Measurements from ENCODE around the gene RASL10B. TPM values are rescaled to one million over a fixed set of nuclear protein-coding genes. Genes with fewer than 3 reads are reported as not detected.

Gene RASL10B
- total and polyA plus RNA-seq, 5 experiments from 2014 or later = 0.06 to 0.57 (median 0.38) TPM; not detected in 2

- peak in 1 of 10 donors; percentile 41 for DNase-seq
- POLR2A ChIA-PET = interaction anchor here (1.0 to 1.4 kb wide), 2 partner anchors 26 to 31 kb away, joined by 3 read pairs; no protein-coding TSS in a partner anchor
Measured at GRCh38 chr17:35773679-35774425, 42.4 kb downstream of the RASL10B start.

DNA sequence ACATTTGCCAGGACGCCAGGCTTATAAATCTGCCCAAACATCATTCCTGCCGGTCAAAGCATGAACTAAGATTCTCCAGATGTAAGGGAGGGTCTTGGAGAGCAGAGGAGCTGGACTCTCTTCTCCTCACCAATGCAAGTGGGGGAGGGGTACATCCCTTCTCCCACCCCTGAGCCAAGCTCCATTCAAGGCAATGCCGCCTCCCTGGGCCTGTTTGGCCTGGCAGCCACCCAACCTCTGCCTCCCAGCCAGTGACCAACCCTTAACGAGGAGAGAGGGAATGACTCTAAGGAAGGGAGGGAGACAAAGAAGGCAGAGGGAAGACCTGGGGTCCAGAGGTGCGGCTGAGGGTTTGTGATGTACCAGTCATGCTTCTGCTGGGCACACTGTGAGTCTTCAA lies 43.1 kb downstream of the RASL10B start:
- POLR2A ChIA-PET = interaction anchor here (1.0 kb wide), 1 partner anchor 30 kb away, joined by 3 read pairs; no protein-coding TSS in a partner anchor
- no peak overlapping the region for H3K4me3 Mint-ChIP-seq
- DNase-seq = peak in 1 of 10 donors; percentile 45

More at GRCh38 chr17:35773679-35774425, 42.4 kb downstream of the RASL10B start:
- Mint-ChIP-seq H3K27ac (peak overlapping the region in 6 of 10 donors; percentile 6 to 76 (median 50)), H3K27me3 (peaks cover 0 to 7% (median 0%) of the 10 kb centered on the region in 5 donors), H3K9me3 (no peaks in the 10 kb centered on the region), H3K4me1 (peaks cover 0 to 11% (median 6%) of the 10 kb centered on the region in 4 donors), H3K36me3 (peaks cover 0 to 17% (median 4%) of the 10 kb centered on the region in 3 donors), H3K4me3 (no peak overlapping the region)
- no peak for ATAC-seq

DNA sequence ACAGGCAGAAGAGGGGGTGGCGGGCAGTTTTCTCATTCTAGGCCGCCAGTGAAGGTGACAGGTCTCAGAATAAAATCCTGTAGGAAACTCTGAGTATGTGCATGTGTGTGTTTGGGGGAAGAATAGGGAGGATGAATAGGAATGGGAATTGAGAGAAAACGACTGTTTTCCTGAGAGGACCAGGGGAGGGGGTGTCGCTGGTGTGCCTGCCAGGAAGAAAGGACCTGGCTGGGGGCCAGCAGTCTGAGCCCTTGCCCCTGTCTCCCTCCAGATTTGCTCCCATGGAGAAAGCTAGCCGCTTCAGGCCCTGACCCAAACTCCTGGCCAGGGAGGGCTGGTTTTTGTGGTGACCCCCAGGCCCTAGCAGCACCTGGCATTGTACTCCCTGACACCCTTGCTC lies 43.6 kb downstream of the RASL10B start:
- Mint-ChIP-seq H3K4me1 (peaks cover 0 to 11% (median 6%) of the 10 kb centered on the region in 4 donors), H3K27me3 (peaks cover 0 to 7% (median 0%) of the 10 kb centered on the region in 5 donors), H3K9me3 (no peaks in the 10 kb centered on the region), H3K36me3 (peaks cover 0 to 18% (median 4%) of the 10 kb centered on the region in 3 donors), H3K27ac (peak overlapping the region in 1 of 10 donors; percentile 67), H3K4me3 (no peak overlapping the region)
- no peak for DNase-seq
- no peak for ATAC-seq
- POLR2A ChIA-PET = no interaction called here

More for the DNA sequence above, 43.1 kb downstream of the RASL10B start:
- Mint-ChIP-seq H3K27me3 (peaks cover 0 to 7% (median 0%) of the 10 kb centered on the region in 5 donors), H3K9me3 (no peaks in the 10 kb centered on the region), H3K27ac (peak overlapping the region in 4 of 10 donors; percentile 25 to 67 (median 52)), H3K36me3 (peaks cover 0 to 18% (median 4%) of the 10 kb centered on the region in 3 donors), H3K4me1 (peaks cover 0 to 11% (median 6%) of the 10 kb centered on the region in 4 donors)
- ATAC-seq = no peak

DNA sequence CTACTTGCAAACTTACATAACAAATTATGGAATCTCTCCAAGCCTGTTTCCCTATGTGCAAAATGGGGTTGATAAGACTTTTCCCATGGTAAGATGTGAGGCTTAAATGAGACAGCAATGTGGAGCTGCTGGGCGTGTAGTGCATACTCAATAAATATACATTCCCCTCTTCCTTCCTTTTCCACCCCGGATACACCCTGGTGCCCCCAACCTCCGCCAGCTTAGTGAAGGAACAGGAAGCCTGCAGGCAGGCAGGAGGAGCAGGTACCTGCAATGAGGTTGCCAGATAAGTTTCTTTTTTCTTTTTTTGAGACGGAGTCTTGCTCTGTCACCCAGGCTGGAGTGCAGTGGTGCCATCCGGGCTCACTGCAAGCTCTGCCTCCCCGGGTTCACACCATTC lies 44.1 kb downstream of the RASL10B start:
- Mint-ChIP-seq H3K36me3 (peaks cover 0 to 21% (median 4%) of the 10 kb centered on the region in 3 donors), H3K27me3 (peaks cover 0 to 7% (median 0%) of the 10 kb centered on the region in 5 donors), H3K4me1 (peaks cover 0 to 11% (median 6%) of the 10 kb centered on the region in 4 donors), H3K27ac (peak overlapping the region in 2 of 10 donors; percentile 43 to 62), H3K4me3 (no peak overlapping the region), H3K9me3 (no peaks in the 10 kb centered on the region)
- ATAC-seq (no peak), DNase-seq (peak in 1 of 10 donors; percentile 51)
- POLR2A ChIA-PET = no interaction called here

DNA sequence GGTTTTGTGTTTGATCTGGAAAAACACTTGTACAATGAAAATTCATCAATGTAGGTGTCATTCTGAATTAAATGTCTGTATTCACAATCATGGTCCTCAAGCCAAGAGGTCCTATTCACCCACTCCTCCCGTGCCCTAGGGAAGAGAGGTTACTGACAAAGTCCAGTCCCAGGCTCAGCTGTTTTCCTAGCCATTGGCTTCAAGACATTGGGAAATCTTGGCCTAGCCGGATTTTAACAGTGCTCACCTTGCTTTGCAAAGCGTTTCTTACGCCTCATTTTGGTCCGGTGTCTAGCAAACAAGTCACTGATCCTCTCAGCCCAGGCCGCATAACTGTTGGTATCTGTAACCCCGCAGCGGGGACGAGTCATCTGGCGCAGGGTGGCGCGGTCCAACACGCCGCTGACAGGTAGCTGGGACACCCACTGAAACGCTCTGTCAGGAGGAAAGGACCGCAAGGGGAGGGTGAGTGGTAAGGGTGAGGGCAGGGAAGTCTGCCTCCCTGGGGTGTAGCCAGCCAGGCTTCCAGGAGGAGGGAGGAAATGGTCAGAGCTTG lies 47.3 kb downstream of the RASL10B start:
- Mint-ChIP-seq H3K27me3 (peaks cover 0 to 6% (median 3%) of the 10 kb centered on the region in 5 donors), H3K4me3 (no peak overlapping the region), H3K4me1 (peaks cover 0 to 5% (median 4%) of the 10 kb centered on the region in 4 donors), H3K36me3 (peaks cover 0 to 28% (median 4%) of the 10 kb centered on the region in 3 donors), H3K9me3 (no peaks in the 10 kb centered on the region), H3K27ac (peak overlapping the region in 1 of 10 donors; percentile 29)
- DNase-seq (no peak), ATAC-seq (no peak)
- POLR2A ChIA-PET = no interaction called here

GRCh38 chr17:35780950-35781349 lies 49.5 kb downstream of the RASL10B start:
- no peak overlapping the region for H3K4me3 Mint-ChIP-seq
- peaks cover 0 to 6% (median 0%) of the 10 kb centered on the region in 5 donors for H3K27me3 Mint-ChIP-seq
- POLR2A ChIA-PET = no interaction called here
- H3K36me3 Mint-ChIP-seq = peaks cover 0 to 34% (median 4%) of the 10 kb centered on the region in 3 donors
- no peaks in the 10 kb centered on the region for H3K9me3 Mint-ChIP-seq
- no peak for DNase-seq
- H3K27ac Mint-ChIP-seq = no peak overlapping the region
- no peak for ATAC-seq
- peaks cover 0 to 2% (median under 1%) of the 10 kb centered on the region in 4 donors for H3K4me1 Mint-ChIP-seq

- Mint-ChIP-seq H3K4me3 (no peak overlapping the region), H3K27me3 (peaks cover 0 to 6% (median 0%) of the 10 kb centered on the region in 5 donors), H3K9me3 (no peaks in the 10 kb centered on the region), H3K4me1 (peaks cover 8 to 28% (median 19%) of the 10 kb centered on the region in 4 donors), H3K27ac (peak overlapping the region in 1 of 10 donors; percentile 19), H3K36me3 (peaks cover 0 to 18% (median 0%) of the 10 kb centered on the region in 3 donors)
- ATAC-seq (no peak), DNase-seq (no peak)
- POLR2A ChIA-PET = interaction anchor here (1.0 kb wide), 1 partner anchor 20 kb away, joined by 5 read pairs; no protein-coding TSS in a partner anchor
Measured at GRCh38 chr17:35784895-35785294, 53.5 kb downstream of the RASL10B start.

DNA sequence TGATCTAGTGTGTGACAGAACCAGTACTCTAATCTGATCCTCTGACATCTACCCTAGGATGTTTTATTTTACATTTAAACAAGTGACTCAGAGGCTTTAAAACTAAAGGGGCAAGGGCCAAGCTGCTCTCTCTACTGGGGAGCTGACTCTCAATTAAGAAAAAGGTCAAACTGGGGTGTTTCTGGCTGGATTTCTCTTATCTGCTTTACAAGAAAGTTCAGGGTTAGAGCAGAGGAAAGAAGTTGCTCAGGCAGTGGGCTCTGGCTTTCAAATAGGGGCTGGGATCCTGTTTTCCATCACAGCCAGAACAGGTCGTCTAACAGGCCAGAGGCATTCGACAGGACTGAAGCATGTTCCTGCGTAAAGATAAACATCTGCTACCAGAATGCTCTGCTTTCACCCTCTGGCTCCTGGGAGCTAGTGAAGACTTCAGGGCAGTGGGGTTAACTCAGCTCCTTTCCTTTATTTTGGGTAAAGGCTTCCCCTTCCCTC lies 55.5 kb downstream of the RASL10B start:
- ATAC-seq = no peak
- peak overlapping the region in 6 of 10 donors; percentile 2 to 88 (median 47) for H3K27ac Mint-ChIP-seq
- POLR2A ChIA-PET = interaction anchor here (0.6 kb wide), 1 partner anchor 618 kb away, joined by 4 read pairs; no protein-coding TSS in a partner anchor
- peak overlapping the region in 1 of 10 donors; percentile 47 for H3K4me3 Mint-ChIP-seq
- H3K4me1 Mint-ChIP-seq = peaks cover 7 to 42% (median 23%) of the 10 kb centered on the region in 4 donors
- H3K27me3 Mint-ChIP-seq = peaks cover 0 to 4% (median 0%) of the 10 kb centered on the region in 5 donors
- H3K36me3 Mint-ChIP-seq = peaks cover 0 to 8% (median 0%) of the 10 kb centered on the region in 3 donors
- DNase-seq = no peak
- H3K9me3 Mint-ChIP-seq = no peaks in the 10 kb centered on the region

- no peaks in the 10 kb centered on the region for H3K9me3 Mint-ChIP-seq
- H3K27me3 Mint-ChIP-seq = peaks cover 0 to 16% (median 4%) of the 10 kb centered on the region in 5 donors
- peaks cover 20 to 58% (median 40%) of the 10 kb centered on the region in 4 donors for H3K4me1 Mint-ChIP-seq
- POLR2A ChIA-PET = interaction anchor here (0.8 to 1.9 kb wide), 3 partner anchors 20 to 24 kb away, joined by 3 to 7 read pairs (median 6); no protein-coding TSS in a partner anchor
- peaks cover 0 to 8% (median 0%) of the 10 kb centered on the region in 3 donors for H3K36me3 Mint-ChIP-seq
- DNase-seq (no peak), ATAC-seq (peak; percentile 48 to 59)
- H3K4me3 Mint-ChIP-seq = peak overlapping the region; percentile 2 to 71 (median 46)
- peak overlapping the region; percentile 20 to 92 (median 76) for H3K27ac Mint-ChIP-seq
Measured at GRCh38 chr17:35788477-35789368, 57.3 kb downstream of the RASL10B start.

GRCh38 chr17:35790841-35791240 lies 59.4 kb downstream of the RASL10B start:
- H3K4me1 Mint-ChIP-seq = peaks cover 23 to 72% (median 49%) of the 10 kb centered on the region in 4 donors
- H3K36me3 Mint-ChIP-seq = peaks cover 0 to 4% (median 0%) of the 10 kb centered on the region in 3 donors
- POLR2A ChIA-PET = interaction anchor here (1.8 kb wide), 1 partner anchor 19 kb away, joined by 4 read pairs; the partner anchor contains the start of gene TAF15
- ATAC-seq (no peak), DNase-seq (no peak)
- H3K4me3 Mint-ChIP-seq = peak overlapping the region in 3 of 10 donors; percentile 5 to 44 (median 5)
- peaks cover 0 to 21% (median 8%) of the 10 kb centered on the region in 5 donors for H3K27me3 Mint-ChIP-seq
- peak overlapping the region in 9 of 10 donors; percentile 22 to 83 (median 48) for H3K27ac Mint-ChIP-seq
- no peaks in the 10 kb centered on the region for H3K9me3 Mint-ChIP-seq

- ATAC-seq (no peak), DNase-seq (no peak)
- Mint-ChIP-seq H3K27ac (peak overlapping the region in 5 of 10 donors; percentile 26 to 79 (median 44)), H3K9me3 (no peaks in the 10 kb centered on the region), H3K36me3 (no peaks in the 10 kb centered on the region), H3K4me1 (peaks cover 23 to 75% (median 54%) of the 10 kb centered on the region in 4 donors), H3K27me3 (peaks cover 0 to 26% (median 8%) of the 10 kb centered on the region in 5 donors), H3K4me3 (peak overlapping the region in 5 of 10 donors; percentile 1 to 89 (median 33))
- POLR2A ChIA-PET = interaction anchor here (0.8 to 7.2 kb wide), 4 partner anchors 10 to 28 kb away, joined by 3 to 41 read pairs (median 6); partner anchors contain the start of gene TAF15
Measured at GRCh38 chr17:35791681-35792350, 60.4 kb downstream of the RASL10B start.
